GM12878 (cell line): ENCODE measurements around the gene NKIRAS1. TPM values are rescaled to one million over a fixed set of nuclear protein-coding genes. Genes with fewer than 3 reads are reported as not detected.

Experiments used
- ATAC-seq: fragments of 200-7000 bp; cut with Tn5 transposase; 3 replicates; pipeline ENCODE4 v1.9.1; 2020; ENCODE audit warnings: mild to moderate bottlenecking, moderate library complexity
- BruUV-seq: library from RNA; stranded (reverse); fragments of 400-500 nt; replicated peaks from 2 replicates; lab custom pipeline; 2021; lab: Mats Ljungman, UMichigan
- CTCF ChIA-PET: fragments of 300-600 bp; sonication (Branson Sonifier 250); formaldehyde crosslinking; extraction: SDS; loops from one replicate; lab custom pipeline; 2021; ENCODE audit warnings: inconsistent platforms; lab: Yijun Ruan, JAX
- POLR2A ChIA-PET: fragments of 350-600 bp; formaldehyde crosslinking; extraction: SDS; loops from one replicate; lab custom pipeline; 2021; ENCODE audit warnings: inconsistent platforms; lab: Charles Lee
- RAD21 ChIA-PET: fragments of 300-600 bp; sonication (Branson Sonifier 250); formaldehyde crosslinking; loops from one replicate; lab custom pipeline; 2023; ENCODE audit warnings: antibody characterized with exemption; ENCODE audit not compliant: unreplicated experiment; lab: Charles Lee
- SMC1A ChIA-PET: fragments of 300-600 bp; sonication (Branson Sonifier 250); formaldehyde crosslinking; loops from one replicate; lab custom pipeline; 2023; ENCODE audit not compliant: unreplicated experiment, uncharacterized antibody; lab: Charles Lee
- DNase-seq: peaks from one replicate; pipeline ENCODE4 v3.0.0-alpha.2; 2011; ENCODE audit warnings: low read depth, low spot score
- FAIRE-seq: peaks from 3 replicates; lab custom pipeline; 2011; peaks lifted over from hg19 to GRCh38; lab: Jason Lieb, UNC
- H2AFZ ChIP-seq: 2 replicates; pipeline ENCODE4 v1.6.0; 2011; ENCODE audit warnings: low read depth, low read length, control low read depth; ENCODE audit not compliant: control insufficient read depth
- H3K27ac ChIP-seq: 2 replicates; pipeline ENCODE4 v1.5.1; 2011; ENCODE audit warnings: control low read depth; ENCODE audit not compliant: control insufficient read depth, insufficient read depth
- H3K27me3 ChIP-seq, 2 experiments: replicated peaks in 1 of 2; 2 replicates each; pipeline versions ENCODE4 v1.6.0 to v1.6.1; 2011; ENCODE audit warnings: low read length in 1 of 2; ENCODE audit not compliant: control insufficient read depth in 2 of 2, insufficient read depth in 2 of 2
- H3K36me3 ChIP-seq, 2 experiments: 2 replicates each; pipeline ENCODE4 v1.5.1; 2011; ENCODE audit warnings: low read length in 1 of 2; ENCODE audit not compliant: control insufficient read depth in 2 of 2, insufficient read depth in 2 of 2
- H3K4me1 ChIP-seq: 2 replicates; pipeline ENCODE4 v1.6.1; 2011; ENCODE audit warnings: mild to moderate bottlenecking, low read length, moderate library complexity, mixed read lengths; ENCODE audit not compliant: control insufficient read depth, insufficient read depth
- H3K4me2 ChIP-seq: 2 replicates; pipeline ENCODE4 v1.6.0; 2011; ENCODE audit warnings: control low read depth; ENCODE audit not compliant: control insufficient read depth, insufficient read depth
- H3K4me3 ChIP-seq: fragments of 200-600 bp; sonication (generic); 2 replicates; pipeline ENCODE4 v1.5.1; 2016
- H3K79me2 ChIP-seq: 2 replicates; pipeline ENCODE4 v1.6.0; 2011; ENCODE audit warnings: low read length; ENCODE audit not compliant: control insufficient read depth, insufficient read depth
- H3K9ac ChIP-seq: 2 replicates; pipeline ENCODE4 v1.8.0; 2011; ENCODE audit warnings: low read length, control low read depth, mixed read lengths; ENCODE audit not compliant: control insufficient read depth, insufficient read depth
- H3K9me3 ChIP-seq: replicated peaks from 3 replicates; pipeline ENCODE4 v1.5.1; 2011; ENCODE audit warnings: mild to moderate bottlenecking, low read length; ENCODE audit not compliant: control insufficient read depth, insufficient read depth
- H4K20me1 ChIP-seq: 2 replicates; pipeline ENCODE4 v1.6.0; 2011; ENCODE audit not compliant: control insufficient read depth, insufficient read depth
- IKZF2 ChIP-seq, 2 experiments: fragments of 450-650 bp; IDR thresholded peaks; 2 replicates each; pipeline ENCODE4 v1.6.1; 2017; ENCODE audit warnings: mild to moderate bottlenecking in 2 of 2, moderate library complexity in 2 of 2
- KLF5 ChIP-seq: fragments of 450-650 bp; IDR thresholded peaks from 2 replicates; pipeline ENCODE4 v1.6.1; 2014; ENCODE audit warnings: mild to moderate bottlenecking; ENCODE audit not compliant: partially characterized antibody
- NBN ChIP-seq: fragments of 450-650 bp; IDR thresholded peaks from 2 replicates; pipeline ENCODE4 v1.6.1; 2016
- NFYB ChIP-seq: IDR thresholded peaks from 2 replicates; pipeline ENCODE4 v1.6.1; 2011; ENCODE audit warnings: low read depth, mild to moderate bottlenecking, low read length, improper control_type of control experiment, moderate library complexity; ENCODE audit not compliant: insufficient read depth
- POU2F2 ChIP-seq: IDR thresholded peaks from 3 replicates; pipeline ENCODE4 v1.6.1; 2011; ENCODE audit warnings: low read depth, mild to moderate bottlenecking, low read length, borderline replicate concordance
- SMC3 ChIP-seq: IDR thresholded peaks from 2 replicates; pipeline ENCODE4 v1.6.1; 2011; ENCODE audit warnings: low read length, improper control_type of control experiment, borderline replicate concordance
- ZNF384 ChIP-seq: IDR thresholded peaks from 2 replicates; pipeline ENCODE4 v1.6.1; 2012; ENCODE audit warnings: low read depth, mild to moderate bottlenecking, low read length, improper control_type of control experiment, borderline replicate concordance
- WGBS: methylation state at CpG from one replicate; pipeline ENCODE4 v1.1.6; 2016; ENCODE audit warnings: low lambda C conversion rate; ENCODE audit not compliant: insufficient replicate concordance, insufficient coverage; ENCODE audit errors: missing lambda C conversion rate; 5-methylcytosine and 5-hydroxymethylcytosine counted together
- in situ Hi-C: fragments of 300-500 bp; cut with MboI; formaldehyde crosslinking; loops from 9 replicates; pipeline ENCODE4 v1.14.3; 2018; ENCODE audit warnings: mixed read lengths
- intact Hi-C: fragments of 100-400 bp; cut with micrococcal nuclease; formaldehyde crosslinking; loops from one replicate; pipeline ENCODE4 v1.14.2; 2022; ENCODE audit not compliant: unreplicated experiment
- polyA plus RNA-seq, 11 experiments: library from polyadenylated mRNA; depleted of rRNA in 4 of 11; unstranded in 6 of 11; stranded (reverse) in 5 of 11; fragments of >200 nt; fragmentation: Nextera tagmentation in 4 of 11; fragmentation: Illumina TruSeq in 1 of 11; extraction: Ambion mirVana in 4 of 11; extraction: Trizol in 1 of 11; gene quantifications; 1 replicate in 1 of 11; 2 replicates in 10 of 11; pipeline versions ENCODE4 v1.2.1 to v1.2.3, GENCODE V29; 2011 to 2016; ENCODE audit warnings: inconsistent platforms in 2 of 11, missing spikeins in 2 of 11, low read depth in 1 of 11
- total RNA-seq, 4 experiments: library from RNA; depleted of rRNA in 3 of 4; stranded (reverse); fragments of >200 nt in 3 of 4; fragmentation: Illumina TruSeq in 1 of 4; extraction: Trizol in 1 of 4; gene quantifications; 2 replicates each; pipeline versions ENCODE4 v1.2.1 to v1.2.3, GENCODE V29; 2013 to 2021

NKIRAS1 gene
- total and polyA plus RNA-seq, 10 of the 15 experiments (the other 5 are each of a cell fraction or from before 2014, with no cell fraction given) = 7.1 to 17.9 (median 10.9) TPM

DNA sequence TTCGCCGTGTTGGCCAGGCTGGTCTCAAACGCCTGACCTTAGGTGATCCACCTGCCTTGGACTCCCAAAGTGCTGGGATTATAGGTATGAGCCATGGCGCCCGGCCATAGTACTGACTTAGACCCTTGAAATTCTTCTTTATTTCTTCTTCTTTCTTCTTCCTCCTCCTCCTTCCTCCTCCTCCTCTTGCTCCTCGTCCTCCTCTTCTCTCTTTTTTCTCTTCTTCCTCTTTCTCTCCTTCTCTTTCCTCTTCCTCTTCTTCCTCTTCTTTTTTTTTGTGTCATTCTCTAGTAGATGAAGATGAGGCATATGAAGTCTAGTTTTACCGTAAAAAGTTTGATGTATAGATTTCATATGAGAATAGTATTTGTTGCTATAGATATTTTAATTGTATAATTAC is 9.5 kb upstream of the NKIRAS1 start:
- 84% methylated on average over 7 of the region's 7 CpGs for WGBS
- TF ChIP-seq SMC3 (no peak), NBN (no peak), POU2F2 (no peak), IKZF2 (IDR thresholded peaks at IDR 0.05) (no peak), NFYB (no peak), KLF5 (no peak), ZNF384 (no peak)
- TF ChIP-seq, all 136 proteins: peak for 0
- ATAC-seq = no peak
- H4K20me1 ChIP-seq = no peaks in the 10 kb centered on the region
- H3K27me3 ChIP-seq = no peaks in the 10 kb centered on the region
- FAIRE-seq = no peak
- intact Hi-C loops (no loop called here), in situ Hi-C loops (loop anchor here (25.0 kb wide), 1 partner anchor 1861 kb away; the partner anchor contains the start of genes NGLY1 and OXSM)
- H3K4me2 ChIP-seq = no peak overlapping the region
- no peak overlapping the region for H2AFZ ChIP-seq
- H3K9ac ChIP-seq = no peak overlapping the region
- ChIA-PET CTCF (interaction anchor here (1.2 to 2.5 kb wide), 4 partner anchors 8 to 92 kb away, joined by 3 to 8 read pairs (median 4); no protein-coding TSS in a partner anchor), SMC1A (interaction anchor here (0.8 to 1.1 kb wide), 3 partner anchors 14 to 312 kb away, joined by 3 to 4 read pairs (median 3); no protein-coding TSS in a partner anchor), POLR2A (interaction anchor here (1.7 kb wide), 1 partner anchor 9 kb away, joined by 7 read pairs; the partner anchor contains the start of genes NKIRAS1 and RPL15), RAD21 (no interaction called here)
- peaks cover 0 to 2% of the 10 kb centered on the region in 2 experiments; a peak in 2 of 4 replicates for H3K36me3 ChIP-seq
- H3K4me1 ChIP-seq = no peaks in the 10 kb centered on the region
- H3K27ac ChIP-seq = no peak overlapping the region
- no peaks in the 10 kb centered on the region for H3K9me3 ChIP-seq
- H3K79me2 ChIP-seq = no peaks in the 10 kb centered on the region
- BruUV-seq = no TSS peak
- no peak for DNase-seq
- no peak overlapping the region for H3K4me3 ChIP-seq
